Keratinocyte (primary cell): ENCODE measurements around the gene SORBS1. TPM values are rescaled to one million over a fixed set of nuclear protein-coding genes. Genes with fewer than 3 reads are reported as not detected.

ENCODE experiments used
- DNase-seq: peaks from one replicate; pipeline ENCODE4 v3.0.0-alpha.2; 2011; ENCODE audit warnings: low read depth, missing footprints, low spot score
- FAIRE-seq: peaks from 2 replicates; lab custom pipeline; 2011; peaks lifted over from hg19 to GRCh38; lab: Jason Lieb, UNC
- H2AFZ ChIP-seq: 2 replicates; pipeline ENCODE4 v1.6.0; 2012; ENCODE audit warnings: low read length, control low read depth, inconsistent platforms; ENCODE audit not compliant: control insufficient read depth
- H3K27ac ChIP-seq: 2 replicates; pipeline ENCODE4 v1.5.1; 2011; ENCODE audit warnings: low read length; ENCODE audit not compliant: control insufficient read depth, insufficient read depth
- H3K27me3 ChIP-seq: 3 replicates; pipeline ENCODE4 v1.6.0; 2011; ENCODE audit warnings: low read length; ENCODE audit not compliant: control insufficient read depth, insufficient read depth; ENCODE audit errors: extremely low read depth
- H3K36me3 ChIP-seq, 2 experiments: 2 replicates in 1 of 2; 3 replicates in 1 of 2; pipeline ENCODE4 v1.5.1; 2011; ENCODE audit warnings: low read length in 2 of 2, mild to moderate bottlenecking in 1 of 2; ENCODE audit not compliant: control insufficient read depth in 2 of 2, insufficient read depth in 2 of 2; ENCODE audit errors: extremely low read depth in 1 of 2
- H3K4me1 ChIP-seq: 3 replicates; pipeline ENCODE4 v1.5.1; 2011; ENCODE audit warnings: low read length; ENCODE audit not compliant: control insufficient read depth, insufficient read depth; ENCODE audit errors: extremely low read depth
- H3K4me2 ChIP-seq: 3 replicates; pipeline ENCODE4 v1.6.0; 2011; ENCODE audit warnings: low read depth, low read length; ENCODE audit not compliant: control insufficient read depth, insufficient read depth; ENCODE audit errors: extremely low read depth
- H3K4me3 ChIP-seq, 3 experiments: fragments of 200-600 bp in 1 of 3; sonication (generic) in 1 of 3; 2 replicates in 2 of 3; 3 replicates in 1 of 3; pipeline ENCODE4 v1.5.1; 2011 to 2016; ENCODE audit warnings: low read length in 3 of 3, mild to moderate bottlenecking in 3 of 3, control low read depth in 2 of 3, inconsistent platforms in 1 of 3, low read depth in 1 of 3, mixed read lengths in 1 of 3, mixed run types in 1 of 3, moderate library complexity in 1 of 3; ENCODE audit not compliant: control insufficient read depth in 2 of 3, insufficient read depth in 2 of 3; ENCODE audit errors: extremely low read depth in 1 of 3
- H3K79me2 ChIP-seq: 2 replicates; pipeline ENCODE4 v1.6.0; 2012; ENCODE audit warnings: low read length; ENCODE audit not compliant: control insufficient read depth, insufficient read depth
- H3K9ac ChIP-seq: 3 replicates; pipeline ENCODE4 v1.6.0; 2011; ENCODE audit warnings: low read length; ENCODE audit not compliant: control insufficient read depth, insufficient read depth; ENCODE audit errors: extremely low read depth
- H3K9me1 ChIP-seq: 3 replicates; pipeline ENCODE4 v1.6.0; 2011; ENCODE audit warnings: low read length; ENCODE audit not compliant: control insufficient read depth, insufficient read depth; ENCODE audit errors: extremely low read depth
- H3K9me3 ChIP-seq: 2 replicates; pipeline ENCODE4 v1.5.1; 2012; ENCODE audit warnings: low read depth, low read length; ENCODE audit not compliant: control insufficient read depth
- H4K20me1 ChIP-seq: 3 replicates; pipeline ENCODE4 v1.6.0; 2011; ENCODE audit warnings: low read length; ENCODE audit not compliant: control insufficient read depth, insufficient read depth; ENCODE audit errors: extremely low read depth
- CTCF ChIP-seq, 3 experiments: IDR thresholded peaks in 1 of 3; conservative IDR thresholded peaks in 1 of 3; optimal IDR thresholded peaks in 1 of 3; 2 replicates in 2 of 3; 3 replicates in 1 of 3; pipeline versions ENCODE3 to v1.5.1; 2011; ENCODE audit warnings: low read length in 3 of 3, mild to moderate bottlenecking in 3 of 3, moderate library complexity in 2 of 3, control low read depth in 1 of 3, inconsistent platforms in 1 of 3; ENCODE audit not compliant: insufficient read depth in 2 of 3; ENCODE audit errors: extremely low read depth in 1 of 3
- EZH2 ChIP-seq: IDR thresholded peaks from one replicate; pipeline ENCODE4 v1.6.1; 2012; ENCODE audit warnings: inconsistent platforms, mild to moderate bottlenecking, low read length, moderate library complexity
- dilution Hi-C: fragments of 300-500 bp; cut with MboI; formaldehyde crosslinking; loops from one replicate; pipeline ENCODE4 v1.7.0; 2020; ENCODE audit warnings: low sequenced_read_pairs; ENCODE audit not compliant: extremely low pct_ligation_motif_present
- polyA plus RNA-seq, 5 experiments: library from polyadenylated mRNA; depleted of rRNA in 3 of 5; stranded (reverse) in 3 of 5; stranded (forward) in 1 of 5; unstranded in 1 of 5; fragments of >200 nt; gene quantifications; 1 replicate in 1 of 5; 2 replicates in 3 of 5; 3 replicates in 1 of 5; pipeline versions ENCODE4 v1.2.1 to v1.2.3, GENCODE V29; 2011 to 2012; ENCODE audit warnings: missing spikeins in 2 of 5, low read depth in 1 of 5, low replicate concordance in 1 of 5

Gene SORBS1
- polyA plus RNA-seq, 1 donor (not counting 4 experiments of a cell fraction or from before 2014, with no cell fraction given), result 0.42 TPM

GRCh38 chr10:95475827-95476468, 85.2 kb downstream of the SORBS1 start:
- H2AFZ ChIP-seq, result no peak overlapping the region
- H3K9ac ChIP-seq, result no peak overlapping the region
- H3K4me2 ChIP-seq, result no peak overlapping the region
- no peaks in the 10 kb centered on the region for H3K79me2 ChIP-seq
- H3K4me1 ChIP-seq, result no peaks in the 10 kb centered on the region
- peaks cover 3% of the 10 kb centered on the region for H3K27me3 ChIP-seq
- no peaks in the 10 kb centered on the region for H3K9me3 ChIP-seq
- TF ChIP-seq CTCF (optimal IDR thresholded peaks at IDR 0.05 in 1 of 3, IDR thresholded peaks at IDR 0.05 in 1 of 3, conservative IDR thresholded peaks at IDR 0.05 in 1 of 3; ENCODE audit: extremely low read depth in 1 of 3, insufficient read depth in 2 of 3, low read length in 3 of 3) (no peak), EZH2 (no peak)
- no peak overlapping the region for H3K4me3 ChIP-seq
- dilution Hi-C loops, result no loop called here
- H4K20me1 ChIP-seq, result no peaks in the 10 kb centered on the region
- FAIRE-seq (no peak), DNase-seq (no peak)
- H3K27ac ChIP-seq, result no peak overlapping the region
- H3K9me1 ChIP-seq, result no peaks in the 10 kb centered on the region
- no peaks in the 10 kb centered on the region for H3K36me3 ChIP-seq

GRCh38 chr10:95475003-95475383, 86.2 kb downstream of the SORBS1 start:
- Histone ChIP-seq H4K20me1 (no peaks in the 10 kb centered on the region), H3K4me1 (no peaks in the 10 kb centered on the region), H3K36me3 (no peaks in the 10 kb centered on the region), H3K4me2 (no peak overlapping the region), H3K9ac (no peak overlapping the region), H3K27me3 (peaks cover 3% of the 10 kb centered on the region), H3K9me1 (no peaks in the 10 kb centered on the region), H3K79me2 (no peaks in the 10 kb centered on the region), H3K4me3 (no peak overlapping the region), H3K9me3 (no peaks in the 10 kb centered on the region), H3K27ac (no peak overlapping the region), H2AFZ (no peak overlapping the region)
- dilution Hi-C loops, result no loop called here
- TF ChIP-seq CTCF (optimal IDR thresholded peaks at IDR 0.05 in 1 of 3, IDR thresholded peaks at IDR 0.05 in 1 of 3, conservative IDR thresholded peaks at IDR 0.05 in 1 of 3; ENCODE audit: extremely low read depth in 1 of 3, insufficient read depth in 2 of 3, low read length in 3 of 3) (no peak), EZH2 (no peak)
- FAIRE-seq (no peak), DNase-seq (no peak)
